Panc1 (cell line): ENCODE results near the gene TMEM165. TPM values are rescaled to one million over a fixed set of nuclear protein-coding genes. Genes with fewer than 3 reads are reported as not detected.

Source experiments
- ATAC-seq: fragments of 200-7000 bp; cut with Tn5 transposase; 2 replicates; pipeline ENCODE4 v1.9.1; 2020; ENCODE audit warnings: mild to moderate bottlenecking, moderate library complexity
- BruUV-seq: library from RNA; stranded (reverse); fragments of 400-500 nt; replicated peaks from 2 replicates; lab custom pipeline; 2021; lab: Mats Ljungman, UMichigan
- CTCF ChIA-PET: fragments of 300-600 bp; sonication (Branson Sonifier 250); formaldehyde crosslinking; loops from one replicate; lab custom pipeline; 2022; ENCODE audit warnings: antibody characterized with exemption; lab: Charles Lee
- POLR2A ChIA-PET: fragments of 300-600 bp; sonication (Branson Sonifier 250); formaldehyde crosslinking; loops from one replicate; lab custom pipeline; 2022; ENCODE audit warnings: antibody characterized with exemption; lab: Charles Lee
- DNase-seq: peaks from one replicate; pipeline ENCODE4 v3.0.0-alpha.2; 2010; ENCODE audit warnings: low read depth, low spot score
- H3K27ac ChIP-seq: 2 replicates; pipeline ENCODE4 v1.5.1; 2011; ENCODE audit warnings: mild to moderate bottlenecking, low read length, inconsistent platforms
- H3K27me3 ChIP-seq: fragments of 200-500 bp; sonication (Bioruptor generic); 2 replicates; pipeline ENCODE4 v1.6.0; 2014; ENCODE audit warnings: low read length, inconsistent platforms; ENCODE audit not compliant: control insufficient read depth, insufficient read depth
- H3K36me3 ChIP-seq: fragments of 200-500 bp; sonication (Bioruptor generic); 2 replicates; pipeline ENCODE4 v1.5.1; 2014; ENCODE audit warnings: inconsistent platforms, mild to moderate bottlenecking, low read length, moderate library complexity; ENCODE audit not compliant: control insufficient read depth, insufficient read depth
- H3K4me1 ChIP-seq: 2 replicates; pipeline ENCODE4 v1.5.1; 2011; ENCODE audit warnings: inconsistent platforms, mild to moderate bottlenecking, low read length, moderate library complexity; ENCODE audit not compliant: control insufficient read depth, insufficient read depth
- H3K4me3 ChIP-seq, 2 experiments: 2 replicates each; pipeline ENCODE4 v1.5.1; 2011 to 2012; ENCODE audit warnings: low read depth in 2 of 2, low read length in 2 of 2, mild to moderate bottlenecking in 2 of 2, inconsistent platforms in 1 of 2, moderate library complexity in 1 of 2
- H3K9me3 ChIP-seq: fragments of 200-500 bp; sonication (Bioruptor generic); 2 replicates; pipeline ENCODE4 v1.5.1; 2014; ENCODE audit warnings: low read depth, mild to moderate bottlenecking, inconsistent platforms, low read length, moderate library complexity; ENCODE audit not compliant: control insufficient read depth, insufficient read depth
- POLR2AphosphoS5 ChIP-seq: IDR thresholded peaks from 2 replicates; pipeline ENCODE4 v1.6.1; 2012; ENCODE audit warnings: mild to moderate bottlenecking, low read depth, low read length, moderate library complexity
- SIN3A ChIP-seq: IDR thresholded peaks from 2 replicates; pipeline ENCODE4 v1.6.1; 2012; ENCODE audit warnings: low read depth, mild to moderate bottlenecking, low read length, moderate library complexity, borderline replicate concordance; ENCODE audit not compliant: insufficient read depth
- TCF7L2 ChIP-seq: IDR thresholded peaks from 2 replicates; pipeline ENCODE4 v1.6.1; 2011; ENCODE audit warnings: mild to moderate bottlenecking, low read depth, low read length, inconsistent platforms
- in situ Hi-C: cut with HindIII; loops from 2 replicates; pipeline ENCODE4 v1.10.0; 2016; ENCODE audit warnings: low sequenced_read_pairs, low pct_unique_long_range_greater_than_20kb
- intact Hi-C: fragments of 100-400 bp; cut with micrococcal nuclease; formaldehyde crosslinking; loops from one replicate; pipeline ENCODE4 v1.10.0; 2022; ENCODE audit not compliant: unreplicated experiment
- total RNA-seq: library from RNA; stranded (reverse); gene quantifications from one replicate; pipeline ENCODE4 v1.2.1, GENCODE V29; 2021; ENCODE audit not compliant: unreplicated experiment
- TF ChIP-seq, protein P1 (sequence below): fragments of 450-650 bp; IDR thresholded peaks from 2 replicates; pipeline ENCODE4 v1.5.1; 2017; ENCODE audit warnings: mild to moderate bottlenecking
- TF ChIP-seq, protein P2 (sequence below), 2 experiments: IDR thresholded peaks; 2 replicates each; pipeline ENCODE4 v1.6.1; 2011 to 2012; ENCODE audit warnings: low read depth in 2 of 2, control low read depth in 1 of 2, low read length in 1 of 2, mild to moderate bottlenecking in 1 of 2, moderate library complexity in 1 of 2; ENCODE audit not compliant: insufficient read depth in 1 of 2

Gene TMEM165
- total RNA-seq, 1 experiment from 2014 or later: 54.6 TPM

- in situ Hi-C loops (no loop called here), intact Hi-C loops (no loop called here)
- no peaks in the 10 kb centered on the region for H3K27me3 ChIP-seq
- no peak overlapping the region for H3K27ac ChIP-seq
- TF ChIP-seq, protein P1, sequence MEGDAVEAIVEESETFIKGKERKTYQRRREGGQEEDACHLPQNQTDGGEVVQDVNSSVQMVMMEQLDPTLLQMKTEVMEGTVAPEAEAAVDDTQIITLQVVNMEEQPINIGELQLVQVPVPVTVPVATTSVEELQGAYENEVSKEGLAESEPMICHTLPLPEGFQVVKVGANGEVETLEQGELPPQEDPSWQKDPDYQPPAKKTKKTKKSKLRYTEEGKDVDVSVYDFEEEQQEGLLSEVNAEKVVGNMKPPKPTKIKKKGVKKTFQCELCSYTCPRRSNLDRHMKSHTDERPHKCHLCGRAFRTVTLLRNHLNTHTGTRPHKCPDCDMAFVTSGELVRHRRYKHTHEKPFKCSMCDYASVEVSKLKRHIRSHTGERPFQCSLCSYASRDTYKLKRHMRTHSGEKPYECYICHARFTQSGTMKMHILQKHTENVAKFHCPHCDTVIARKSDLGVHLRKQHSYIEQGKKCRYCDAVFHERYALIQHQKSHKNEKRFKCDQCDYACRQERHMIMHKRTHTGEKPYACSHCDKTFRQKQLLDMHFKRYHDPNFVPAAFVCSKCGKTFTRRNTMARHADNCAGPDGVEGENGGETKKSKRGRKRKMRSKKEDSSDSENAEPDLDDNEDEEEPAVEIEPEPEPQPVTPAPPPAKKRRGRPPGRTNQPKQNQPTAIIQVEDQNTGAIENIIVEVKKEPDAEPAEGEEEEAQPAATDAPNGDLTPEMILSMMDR: no peak
- TF ChIP-seq TCF7L2 (no peak), POLR2AphosphoS5 (no peak), SIN3A (no peak)
- TF ChIP-seq, protein P2, sequence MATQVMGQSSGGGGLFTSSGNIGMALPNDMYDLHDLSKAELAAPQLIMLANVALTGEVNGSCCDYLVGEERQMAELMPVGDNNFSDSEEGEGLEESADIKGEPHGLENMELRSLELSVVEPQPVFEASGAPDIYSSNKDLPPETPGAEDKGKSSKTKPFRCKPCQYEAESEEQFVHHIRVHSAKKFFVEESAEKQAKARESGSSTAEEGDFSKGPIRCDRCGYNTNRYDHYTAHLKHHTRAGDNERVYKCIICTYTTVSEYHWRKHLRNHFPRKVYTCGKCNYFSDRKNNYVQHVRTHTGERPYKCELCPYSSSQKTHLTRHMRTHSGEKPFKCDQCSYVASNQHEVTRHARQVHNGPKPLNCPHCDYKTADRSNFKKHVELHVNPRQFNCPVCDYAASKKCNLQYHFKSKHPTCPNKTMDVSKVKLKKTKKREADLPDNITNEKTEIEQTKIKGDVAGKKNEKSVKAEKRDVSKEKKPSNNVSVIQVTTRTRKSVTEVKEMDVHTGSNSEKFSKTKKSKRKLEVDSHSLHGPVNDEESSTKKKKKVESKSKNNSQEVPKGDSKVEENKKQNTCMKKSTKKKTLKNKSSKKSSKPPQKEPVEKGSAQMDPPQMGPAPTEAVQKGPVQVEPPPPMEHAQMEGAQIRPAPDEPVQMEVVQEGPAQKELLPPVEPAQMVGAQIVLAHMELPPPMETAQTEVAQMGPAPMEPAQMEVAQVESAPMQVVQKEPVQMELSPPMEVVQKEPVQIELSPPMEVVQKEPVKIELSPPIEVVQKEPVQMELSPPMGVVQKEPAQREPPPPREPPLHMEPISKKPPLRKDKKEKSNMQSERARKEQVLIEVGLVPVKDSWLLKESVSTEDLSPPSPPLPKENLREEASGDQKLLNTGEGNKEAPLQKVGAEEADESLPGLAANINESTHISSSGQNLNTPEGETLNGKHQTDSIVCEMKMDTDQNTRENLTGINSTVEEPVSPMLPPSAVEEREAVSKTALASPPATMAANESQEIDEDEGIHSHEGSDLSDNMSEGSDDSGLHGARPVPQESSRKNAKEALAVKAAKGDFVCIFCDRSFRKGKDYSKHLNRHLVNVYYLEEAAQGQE (IDR thresholded peaks at IDR 0.05; ENCODE audit: insufficient read depth in 1 of 2, low read depth in 2 of 2, low read length in 1 of 2): no peak
- H3K4me1 ChIP-seq: no peaks in the 10 kb centered on the region
- no TSS peak for BruUV-seq
- ChIA-PET POLR2A (no interaction called here), CTCF (no interaction called here)
- ATAC-seq (no peak), DNase-seq (no peak)
- no peaks in the 10 kb centered on the region for H3K36me3 ChIP-seq
- H3K4me3 ChIP-seq: no peak overlapping the region
- no peaks in the 10 kb centered on the region for H3K9me3 ChIP-seq
Measured at GRCh38 chr4:55373461-55373860, 22.3 kb upstream of the TMEM165 start.

- no peak overlapping the region for H3K27ac ChIP-seq
- H3K9me3 ChIP-seq: no peaks in the 10 kb centered on the region
- ChIA-PET CTCF (no interaction called here), POLR2A (no interaction called here)
- DNase-seq (no peak), ATAC-seq (no peak)
- H3K27me3 ChIP-seq: no peaks in the 10 kb centered on the region
- intact Hi-C loops: no loop called here
- in situ Hi-C loops: no loop called here
- peaks cover 12% of the 10 kb centered on the region for H3K4me1 ChIP-seq
- H3K4me3 ChIP-seq: no peak overlapping the region
- no peaks in the 10 kb centered on the region for H3K36me3 ChIP-seq
- TF ChIP-seq, protein P1: no peak
- TF ChIP-seq POLR2AphosphoS5 (no peak), TCF7L2 (no peak), SIN3A (no peak)
- TF ChIP-seq, protein P2 (IDR thresholded peaks at IDR 0.05; ENCODE audit: insufficient read depth in 1 of 2, low read depth in 2 of 2, low read length in 1 of 2): no peak
- no TSS peak for BruUV-seq
Measured at GRCh38 chr4:55376698-55377097, 19.1 kb upstream of the TMEM165 start.
